Melanocyte of skin (primary cell): ENCODE data around the gene NPTX2. TPM values are rescaled to one million over a fixed set of nuclear protein-coding genes. Genes with fewer than 3 reads are reported as not detected.

Source experiments
- total RNA-seq, 2 donors: library from RNA; depleted of rRNA; stranded (reverse); fragments of >200 nt; gene quantifications; 2 replicates each; pipeline ENCODE4 v1.2.3, GENCODE V29; 2012

Gene NPTX2
- total RNA-seq: under 1 TPM in 1 of 2 donors, not detected in 1; under 0.01 TPM

GRCh38 chr7:98617051-98617959, at the start of gene NPTX2:
NPTX2 (plus strand) TSS chr7:98617285; CDS start chr7:98617462, 177 bp downstream.

Other genes with a start within 250 kb of the NPTX2 start
- 10 to 100 TPM; 11.0 to 14.8 TPM for gene BAIAP2L1, start 216.2 kb upstream of the NPTX2 start, total RNA-seq